Smooth muscle cell (in vitro differentiated cells): ENCODE measurements around the gene SUDS3. TPM values are rescaled to one million over a fixed set of nuclear protein-coding genes. Genes with fewer than 3 reads are reported as not detected.
"Not testable (repeated sequence)": the region's sequence is repeated elsewhere in the genome, so short reads cannot be mapped to it uniquely, and the experiment has no call there.

ENCODE experiments used
- DNase-seq: peaks from one replicate; lab custom pipeline; 2025; ENCODE audit not compliant: unreplicated experiment; lab: John Stamatoyannopoulos, UW
- H2AFZ ChIP-seq: fragments of 200-600 bp; sonication (generic); 2 replicates; pipeline ENCODE4 v1.6.0; 2016; ENCODE audit warnings: antibody characterized with exemption, low read depth, mild to moderate bottlenecking
- H3F3A ChIP-seq: fragments of 200-600 bp; sonication (generic); 2 replicates; pipeline ENCODE4 v1.6.0; 2017; ENCODE audit warnings: antibody characterized with exemption, low read depth
- H3K27ac ChIP-seq: fragments of 200-600 bp; sonication (generic); 2 replicates; pipeline ENCODE4 v1.5.1; 2016; ENCODE audit warnings: low read depth, mild to moderate bottlenecking
- H3K27me3 ChIP-seq: fragments of 200-600 bp; sonication (generic); 2 replicates; pipeline ENCODE4 v1.6.1; 2016; ENCODE audit warnings: low read depth, mild to moderate bottlenecking
- H3K36me3 ChIP-seq: fragments of 200-600 bp; sonication (generic); 2 replicates; pipeline ENCODE4 v1.5.1; 2016; ENCODE audit warnings: low read depth
- H3K4me1 ChIP-seq: fragments of 200-600 bp; sonication (generic); 2 replicates; pipeline ENCODE4 v1.5.1; 2016; ENCODE audit warnings: low read depth
- H3K4me2 ChIP-seq: fragments of 200-600 bp; sonication (generic); 2 replicates; pipeline ENCODE4 v1.6.0; 2016; ENCODE audit warnings: mild to moderate bottlenecking
- H3K4me3 ChIP-seq: fragments of 200-600 bp; sonication (generic); 2 replicates; pipeline ENCODE4 v1.5.1; 2016; ENCODE audit warnings: mild to moderate bottlenecking
- H3K79me2 ChIP-seq: fragments of 200-600 bp; sonication (generic); 2 replicates; pipeline ENCODE4 v1.6.0; 2016; ENCODE audit warnings: low read depth, mild to moderate bottlenecking
- H3K9ac ChIP-seq: fragments of 200-600 bp; sonication (generic); 2 replicates; pipeline ENCODE4 v1.6.0; 2016; ENCODE audit warnings: low read depth
- H3K9me3 ChIP-seq: fragments of 200-600 bp; sonication (generic); replicated peaks from 2 replicates; pipeline ENCODE4 v1.5.1; 2016; ENCODE audit warnings: low read depth
- H4K20me1 ChIP-seq: fragments of 200-600 bp; sonication (generic); 2 replicates; pipeline ENCODE4 v1.6.0; 2016; ENCODE audit warnings: low read depth
- CTCF ChIP-seq: fragments of 200-600 bp; sonication (generic); IDR thresholded peaks from 2 replicates; pipeline ENCODE4 v1.5.1; 2017; ENCODE audit warnings: borderline replicate concordance, mild to moderate bottlenecking, antibody characterized with exemption; ENCODE audit not compliant: insufficient read depth, poor library complexity, severe bottlenecking
- WGBS: methylation state at CpG from one replicate; pipeline ENCODE4 v1.1.7; 2016; ENCODE audit warnings: low lambda C conversion rate; 5-methylcytosine and 5-hydroxymethylcytosine counted together
- polyA plus RNA-seq: library from polyadenylated mRNA; unstranded; fragments of >200 nt; fragmentation: Nextera tagmentation; extraction: Ambion mirVana; gene quantifications from 2 replicates; pipeline ENCODE4 v1.2.1, GENCODE V29; 2016
- total RNA-seq: library from RNA; depleted of rRNA; stranded (reverse); fragments of >200 nt; gene quantifications from 2 replicates; pipeline ENCODE4 v1.2.3, GENCODE V29; 2014

SUDS3 gene
- total and polyA plus RNA-seq, 2 experiments from 2014 or later, result 11.4 to 58.2 TPM

GRCh38 chr12:118347916-118348315 lies 28.4 kb upstream of the SUDS3 start:
- Histone ChIP-seq H2AFZ (no peak overlapping the region), H3K9ac (no peak overlapping the region), H3F3A (no peaks in the 10 kb centered on the region), H3K9me3 (no peaks in the 10 kb centered on the region), H3K27ac (no peak overlapping the region), H3K36me3 (no peaks in the 10 kb centered on the region), H3K4me1 (no peaks in the 10 kb centered on the region), H3K27me3 (no peaks in the 10 kb centered on the region), H3K79me2 (no peaks in the 10 kb centered on the region), H3K4me2 (no peak overlapping the region), H3K4me3 (no peak overlapping the region), H4K20me1 (no peaks in the 10 kb centered on the region)
- no peak for TF ChIP-seq CTCF
- no peak for DNase-seq
- 95% methylated on average over 2 of the region's 2 CpGs for WGBS

GRCh38 chr12:118350908-118351559 lies 25.3 kb upstream of the SUDS3 start:
- H3K27me3 ChIP-seq, result no peaks in the 10 kb centered on the region
- TF ChIP-seq CTCF, result no peak
- H3K36me3 ChIP-seq, result no peaks in the 10 kb centered on the region
- 91% methylated on average over 6 of the region's 6 CpGs for WGBS
- H3K4me1 ChIP-seq, result no peaks in the 10 kb centered on the region
- H3K4me3 ChIP-seq, result no peak overlapping the region
- no peak overlapping the region for H3K9ac ChIP-seq
- H3F3A ChIP-seq, result no peaks in the 10 kb centered on the region
- H3K4me2 ChIP-seq, result no peak overlapping the region
- DNase-seq, result no peak
- H3K79me2 ChIP-seq, result no peaks in the 10 kb centered on the region
- H4K20me1 ChIP-seq, result no peaks in the 10 kb centered on the region
- no peak overlapping the region for H2AFZ ChIP-seq
- no peaks in the 10 kb centered on the region for H3K9me3 ChIP-seq
- H3K27ac ChIP-seq, result no peak overlapping the region

- H3F3A ChIP-seq, result no peaks in the 10 kb centered on the region
- H4K20me1 ChIP-seq, result no peaks in the 10 kb centered on the region
- no peak overlapping the region for H2AFZ ChIP-seq
- H3K27me3 ChIP-seq, result no peaks in the 10 kb centered on the region
- H3K36me3 ChIP-seq, result no peaks in the 10 kb centered on the region
- 96% methylated on average over 4 of the region's 4 CpGs for WGBS
- no peaks in the 10 kb centered on the region for H3K9me3 ChIP-seq
- no peaks in the 10 kb centered on the region for H3K79me2 ChIP-seq
- no peak overlapping the region for H3K9ac ChIP-seq
- no peaks in the 10 kb centered on the region for H3K4me1 ChIP-seq
- no peak overlapping the region for H3K4me2 ChIP-seq
- no peak overlapping the region for H3K27ac ChIP-seq
- TF ChIP-seq CTCF, result no peak
- no peak for DNase-seq
- H3K4me3 ChIP-seq, result no peak overlapping the region
These were observed 22.6 kb upstream of the SUDS3 start for GRCh38 chr12:118353721-118354120.

- not testable (repeated sequence) for H3K79me2 ChIP-seq, H3K27ac ChIP-seq
These were observed 21.9 kb upstream of the SUDS3 start for GRCh38 chr12:118354503-118354902.

More at GRCh38 chr12:118354503-118354902, 21.9 kb upstream of the SUDS3 start:
- not testable (repeated sequence) for H4K20me1 ChIP-seq, H3K9ac ChIP-seq, H3F3A ChIP-seq, DNase-seq, H3K4me3 ChIP-seq, H3K4me2 ChIP-seq, H3K4me1 ChIP-seq, H2AFZ ChIP-seq, H3K9me3 ChIP-seq, H3K27me3 ChIP-seq, H3K36me3 ChIP-seq
- 95% methylated on average over 4 of the region's 4 CpGs for WGBS
